GM18951 (cell line): ENCODE results near the gene CUL4A.
"Not testable (repeated sequence)": the region's sequence is repeated elsewhere in the genome, so short reads cannot be mapped to it uniquely, and the experiment has no call there.

ENCODE experiments used
- POLR2A ChIP-seq: IDR thresholded peaks from 4 replicates; pipeline ENCODE4 v1.6.1; 2011; ENCODE audit warnings: mild to moderate bottlenecking; ENCODE audit not compliant: insufficient read length, insufficient read depth; ENCODE audit errors: extremely low read depth
- in situ Hi-C: fragments of 300-500 bp; cut with MboI; formaldehyde crosslinking; loops from one replicate; pipeline ENCODE4 v1.12.0; 2022; ENCODE audit warnings: low sequenced_read_pairs, mixed read lengths, inconsistent platforms; ENCODE audit not compliant: unreplicated experiment

CUL4A gene

DNA sequence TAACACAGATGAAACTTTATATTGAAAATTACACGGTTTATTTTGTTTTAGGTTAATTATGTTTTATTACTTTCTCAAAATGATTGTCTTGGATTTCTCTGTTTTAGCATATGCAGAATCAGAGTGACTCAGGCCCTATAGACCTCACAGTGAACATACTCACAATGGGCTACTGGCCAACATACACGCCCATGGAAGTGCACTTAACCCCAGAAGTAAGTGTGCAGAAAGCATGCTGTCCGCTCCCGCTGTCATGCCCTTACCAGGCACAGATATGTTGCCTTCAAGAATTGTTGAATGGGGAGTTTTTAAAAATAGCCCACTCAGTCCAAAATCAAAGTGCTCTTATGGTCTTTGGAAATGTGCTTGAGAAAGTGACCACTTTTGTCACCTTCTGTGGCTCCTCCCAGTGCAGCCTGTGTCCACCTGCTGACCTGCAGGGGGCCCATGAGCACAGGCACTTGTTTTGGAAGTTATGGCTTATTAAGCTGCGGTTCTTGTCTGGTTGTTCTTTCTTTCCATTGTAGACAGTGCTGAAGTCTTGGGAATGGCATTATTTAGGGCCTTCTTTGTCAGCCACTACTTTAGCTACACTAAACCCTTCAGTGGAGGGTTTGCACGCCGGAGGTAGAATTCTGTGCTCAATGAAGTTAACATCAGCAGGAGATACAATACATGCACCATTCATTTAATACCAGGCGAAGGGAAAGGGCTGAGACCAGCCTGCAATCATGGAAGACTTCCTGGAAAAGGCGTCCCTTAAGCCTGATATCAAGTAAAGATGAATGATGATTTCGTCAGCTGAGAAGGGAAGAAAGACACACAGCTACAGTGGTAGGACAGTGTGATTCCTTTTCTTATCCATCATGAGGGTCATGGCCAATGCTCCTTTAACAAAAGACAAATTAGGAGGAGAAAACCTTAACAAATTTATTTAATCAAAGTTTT is 36.7 kb downstream of the CUL4A start:
- in situ Hi-C loops = no loop called here

GRCh38 chr13:113252516-113253095 is 43.2 kb downstream of the CUL4A start:
- in situ Hi-C loops = no loop called here
- no peak for TF ChIP-seq POLR2A

More for the DNA sequence above, 36.7 kb downstream of the CUL4A start:
- no peak for TF ChIP-seq POLR2A

GRCh38 chr13:113257908-113258307 is 48.5 kb downstream of the CUL4A start:
- in situ Hi-C loops = not testable (repeated sequence)

DNA sequence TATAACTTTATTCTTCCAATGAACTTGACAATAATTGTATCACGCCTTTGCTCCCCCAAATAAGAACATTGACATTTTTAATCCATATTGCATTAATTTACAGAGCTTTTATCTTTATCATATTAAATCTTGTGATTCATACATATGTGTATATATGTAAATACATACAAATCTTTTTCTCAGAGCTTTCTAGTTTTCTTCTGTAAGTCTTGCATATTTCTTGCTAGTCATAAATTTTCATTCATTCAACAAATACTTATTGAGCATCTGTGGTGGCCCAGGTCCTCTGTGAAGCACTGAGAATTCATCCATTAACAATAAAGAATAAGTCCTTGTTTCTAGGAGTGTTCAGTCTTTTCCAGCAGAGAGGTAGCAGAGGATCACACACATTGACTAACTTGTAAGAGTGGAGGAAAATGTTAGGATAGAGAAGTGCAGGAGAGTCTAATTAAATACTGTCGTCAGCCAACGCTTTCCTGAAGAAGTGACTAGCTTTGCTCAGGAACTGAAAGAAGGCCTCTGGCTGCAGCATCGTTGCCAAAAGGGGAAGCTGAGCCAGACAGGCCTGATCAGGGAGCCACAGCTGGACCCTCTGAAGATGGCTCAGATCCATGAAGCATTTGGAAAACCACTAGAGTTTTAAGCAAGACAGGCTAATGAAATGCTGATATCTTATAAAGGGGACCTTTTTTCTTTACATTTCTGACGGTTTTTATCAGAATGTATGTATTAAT is 49.1 kb downstream of the CUL4A start:
- no peak for TF ChIP-seq POLR2A
- in situ Hi-C loops = no loop called here

GRCh38 chr13:113260996-113261395 is 51.6 kb downstream of the CUL4A start:
- TF ChIP-seq POLR2A = no peak
- in situ Hi-C loops = no loop called here

DNA sequence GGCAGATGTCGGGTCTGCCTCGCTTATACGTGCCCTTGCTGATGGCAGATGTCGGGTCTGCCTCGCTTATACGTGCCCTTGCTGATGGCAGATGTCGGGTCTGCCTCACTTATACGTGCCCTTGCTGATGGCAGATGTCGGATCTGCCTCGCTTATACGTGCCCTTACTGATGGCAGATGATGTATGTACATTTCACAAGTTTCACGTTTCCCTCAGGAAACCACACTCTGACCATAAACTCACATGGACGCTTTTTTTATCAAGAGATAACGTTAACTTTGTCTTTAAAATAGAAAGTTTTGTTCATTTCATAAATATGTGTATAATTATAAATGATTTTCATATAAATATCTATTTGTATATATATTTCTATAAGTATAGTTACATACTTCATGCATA is 53.6 kb downstream of the CUL4A start:
- in situ Hi-C loops = not testable (repeated sequence)

GRCh38 chr13:113267642-113268405 is 58.4 kb downstream of the CUL4A start:
- in situ Hi-C loops = no loop called here
- no peak for TF ChIP-seq POLR2A

- in situ Hi-C loops = no loop called here
- TF ChIP-seq POLR2A = no peak
Observed at GRCh38 chr13:113272031-113272430, 62.6 kb downstream of the CUL4A start.

DNA sequence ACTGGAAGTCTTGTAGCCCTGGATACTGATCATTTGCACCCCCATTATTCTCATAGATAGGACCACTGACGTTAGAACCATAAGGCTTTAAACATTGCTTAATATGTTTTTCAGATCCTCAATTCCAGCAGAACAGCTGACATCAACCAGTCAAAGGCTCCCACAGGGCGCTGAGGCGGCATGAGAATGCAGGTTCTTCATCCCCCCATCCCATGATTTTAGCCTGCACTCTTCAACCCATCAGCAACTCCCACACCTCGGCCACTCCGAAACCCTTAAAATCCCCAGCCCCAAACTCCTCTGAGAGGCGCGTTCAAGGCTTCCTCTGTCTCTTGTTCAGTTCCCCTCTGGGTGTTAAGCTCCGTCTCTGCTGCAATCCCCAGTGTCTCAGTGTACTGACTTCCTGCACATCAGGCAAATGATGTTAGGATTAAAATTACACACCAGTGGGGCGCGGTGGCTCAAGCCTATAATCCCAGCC is 63.3 kb downstream of the CUL4A start:
- TF ChIP-seq POLR2A = no peak
- in situ Hi-C loops = no loop called here

GRCh38 chr13:113273321-113273720 is 63.9 kb downstream of the CUL4A start:
- in situ Hi-C loops = no loop called here
- TF ChIP-seq POLR2A = no peak

GRCh38 chr13:113273851-113274590 is 64.6 kb downstream of the CUL4A start:
- in situ Hi-C loops = no loop called here
- no peak for TF ChIP-seq POLR2A

- no peak for TF ChIP-seq POLR2A
Observed at GRCh38 chr13:113274721-113275120, 65.3 kb downstream of the CUL4A start.

More at GRCh38 chr13:113274721-113275120, 65.3 kb downstream of the CUL4A start:
- in situ Hi-C loops = no loop called here
